GM13977 (cell line): ENCODE data around the gene NKX6-2.
"Not testable (repeated sequence)": the region's sequence is repeated elsewhere in the genome, so short reads cannot be mapped to it uniquely, and the experiment has no call there.

Experiments
- DNase-seq: peaks from one replicate; pipeline ENCODE4 v3.0.0; 2012; ENCODE audit warnings: low spot score
- CTCF ChIP-seq: IDR thresholded peaks from 2 replicates; pipeline ENCODE4 v1.5.1; 2012; ENCODE audit warnings: mild to moderate bottlenecking, control low read depth; ENCODE audit not compliant: insufficient read depth; ENCODE audit errors: extremely low read depth, missing control alignments
- in situ Hi-C: fragments of 300-500 bp; cut with MboI; formaldehyde crosslinking; loops from one replicate; pipeline ENCODE4 v1.12.0; 2022; ENCODE audit warnings: low sequenced_read_pairs, low pct_unique_long_range_greater_than_20kb, mixed read lengths, inconsistent platforms; ENCODE audit not compliant: unreplicated experiment

The NKX6-2 gene

GRCh38 chr10:132779549-132780294, 6.2 kb downstream of the NKX6-2 start:
- TF ChIP-seq CTCF, result no peak
- in situ Hi-C loops, result no loop called here
- no peak for DNase-seq

- TF ChIP-seq CTCF, result no peak
- DNase-seq, result no peak
- in situ Hi-C loops, result no loop called here
Observed at GRCh38 chr10:132777441-132777840, 8.5 kb downstream of the NKX6-2 start.

GRCh38 chr10:132776821-132777220, 9.1 kb downstream of the NKX6-2 start:
- in situ Hi-C loops, result no loop called here

DNA sequence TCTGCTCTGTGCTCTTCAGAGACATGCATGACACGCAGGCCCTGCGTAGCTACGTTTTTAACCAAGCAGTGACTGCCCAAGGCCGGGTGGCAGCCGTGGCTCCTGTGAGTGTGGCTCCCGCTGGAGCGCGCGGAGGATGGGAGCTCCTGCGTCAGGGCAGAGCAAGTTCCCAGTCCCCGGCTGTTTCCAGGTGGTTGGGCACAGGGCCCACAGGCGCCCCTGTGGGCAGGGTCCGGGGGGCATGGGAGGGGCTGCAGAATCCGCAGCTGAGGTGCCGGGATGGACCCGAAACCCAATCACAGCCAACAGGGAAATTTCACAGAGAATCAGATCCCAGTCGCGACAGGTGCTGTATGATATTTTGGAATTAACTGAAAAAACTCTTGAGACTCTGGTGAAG, 9.8 kb downstream of the NKX6-2 start:
- in situ Hi-C loops, result no loop called here
- TF ChIP-seq CTCF, result no peak
- no peak for DNase-seq

More at GRCh38 chr10:132776821-132777220, 9.1 kb downstream of the NKX6-2 start:
- TF ChIP-seq CTCF, result no peak
- no peak for DNase-seq

- no peak for DNase-seq
- in situ Hi-C loops, result no loop called here
- no peak for TF ChIP-seq CTCF
Observed at GRCh38 chr10:132774902-132775863, 10.8 kb downstream of the NKX6-2 start.

DNA sequence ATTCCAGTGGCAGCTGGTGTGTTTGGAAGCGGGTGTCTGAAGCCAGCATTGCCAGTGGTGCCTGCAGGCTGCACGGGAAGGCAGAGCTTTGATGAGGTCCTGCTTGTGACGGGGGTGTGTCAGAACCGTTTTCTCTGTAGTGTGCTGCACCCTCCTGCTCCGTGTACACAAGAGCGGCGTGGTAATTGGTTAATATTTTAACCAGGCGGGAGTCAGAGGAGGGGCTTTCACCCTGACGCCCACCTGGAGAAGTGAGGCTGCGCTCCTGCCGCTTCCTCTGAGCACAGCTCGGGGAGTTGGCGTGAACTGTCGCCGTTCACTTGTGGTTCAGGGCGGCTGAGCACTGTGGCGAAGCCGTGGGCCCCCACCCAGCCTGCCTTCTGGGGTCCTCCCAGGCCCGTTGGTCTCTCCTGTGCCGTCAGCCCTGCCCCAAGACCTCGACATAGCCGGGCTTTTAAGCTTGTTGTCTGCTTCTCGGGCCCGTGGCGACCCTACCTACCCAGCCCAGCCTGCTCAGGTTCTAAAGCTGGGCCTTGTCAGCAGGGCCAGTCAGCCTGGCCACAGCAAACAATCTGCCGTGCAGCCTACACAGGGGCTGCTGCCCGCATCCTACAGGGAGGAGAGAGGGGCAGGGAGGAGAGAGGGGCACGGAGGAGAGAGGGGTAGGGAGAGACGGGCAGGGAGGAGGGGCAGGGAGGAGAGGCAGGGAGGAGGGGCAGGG, 11.6 kb downstream of the NKX6-2 start:
- in situ Hi-C loops, result no loop called here
- no peak for DNase-seq
- no peak for TF ChIP-seq CTCF

DNA sequence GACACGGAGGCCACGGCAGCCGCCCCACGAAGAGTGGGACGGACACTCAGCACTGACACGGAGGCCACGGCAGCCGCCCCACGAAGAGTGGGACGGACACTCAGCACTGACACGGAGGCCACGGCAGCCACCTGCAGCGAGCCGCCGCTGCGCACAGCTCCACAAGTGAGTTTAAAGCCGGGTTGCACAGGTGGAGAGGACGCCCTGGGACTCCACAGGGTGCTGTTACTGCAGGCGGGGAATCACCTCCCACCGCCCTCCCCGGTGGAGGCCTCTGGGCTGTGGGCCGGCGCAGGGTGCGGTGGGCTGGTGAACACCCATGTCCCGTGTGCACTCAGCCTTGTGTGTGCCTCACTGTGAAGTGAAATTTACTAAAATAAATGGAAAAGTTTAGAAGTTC, 13.1 kb downstream of the NKX6-2 start:
- DNase-seq, in situ Hi-C loops: not testable (repeated sequence)
